Panc1 (cell line): Measurements from ENCODE around the gene ERF. TPM values are rescaled to one million over a fixed set of nuclear protein-coding genes. Genes with fewer than 3 reads are reported as not detected.
A peak's percentile ranks its signal among the peaks of the same experiment; 100 is the strongest.

Experiments
- ATAC-seq: fragments of 200-7000 bp; cut with Tn5 transposase; 2 replicates; pipeline ENCODE4 v1.9.1; 2020; ENCODE audit warnings: mild to moderate bottlenecking, moderate library complexity
- BruUV-seq: library from RNA; stranded (reverse); fragments of 400-500 nt; replicated peaks from 2 replicates; lab custom pipeline; 2021; lab: Mats Ljungman, UMichigan
- CTCF ChIA-PET: fragments of 300-600 bp; sonication (Branson Sonifier 250); formaldehyde crosslinking; loops from one replicate; lab custom pipeline; 2022; ENCODE audit warnings: antibody characterized with exemption; lab: Charles Lee
- POLR2A ChIA-PET: fragments of 300-600 bp; sonication (Branson Sonifier 250); formaldehyde crosslinking; loops from one replicate; lab custom pipeline; 2022; ENCODE audit warnings: antibody characterized with exemption; lab: Charles Lee
- DNase-seq: peaks from one replicate; pipeline ENCODE4 v3.0.0-alpha.2; 2010; ENCODE audit warnings: low read depth, low spot score
- H3K27ac ChIP-seq: 2 replicates; pipeline ENCODE4 v1.5.1; 2011; ENCODE audit warnings: mild to moderate bottlenecking, low read length, inconsistent platforms
- H3K27me3 ChIP-seq: fragments of 200-500 bp; sonication (Bioruptor generic); 2 replicates; pipeline ENCODE4 v1.6.0; 2014; ENCODE audit warnings: low read length, inconsistent platforms; ENCODE audit not compliant: control insufficient read depth, insufficient read depth
- H3K36me3 ChIP-seq: fragments of 200-500 bp; sonication (Bioruptor generic); 2 replicates; pipeline ENCODE4 v1.5.1; 2014; ENCODE audit warnings: inconsistent platforms, mild to moderate bottlenecking, low read length, moderate library complexity; ENCODE audit not compliant: control insufficient read depth, insufficient read depth
- H3K4me1 ChIP-seq: 2 replicates; pipeline ENCODE4 v1.5.1; 2011; ENCODE audit warnings: inconsistent platforms, mild to moderate bottlenecking, low read length, moderate library complexity; ENCODE audit not compliant: control insufficient read depth, insufficient read depth
- H3K4me3 ChIP-seq, 2 experiments: 2 replicates each; pipeline ENCODE4 v1.5.1; 2011 to 2012; ENCODE audit warnings: low read depth in 2 of 2, low read length in 2 of 2, mild to moderate bottlenecking in 2 of 2, inconsistent platforms in 1 of 2, moderate library complexity in 1 of 2
- H3K9me3 ChIP-seq: fragments of 200-500 bp; sonication (Bioruptor generic); 2 replicates; pipeline ENCODE4 v1.5.1; 2014; ENCODE audit warnings: low read depth, mild to moderate bottlenecking, inconsistent platforms, low read length, moderate library complexity; ENCODE audit not compliant: control insufficient read depth, insufficient read depth
- CTCF ChIP-seq: fragments of 450-650 bp; IDR thresholded peaks from 2 replicates; pipeline ENCODE4 v1.5.1; 2017; ENCODE audit warnings: mild to moderate bottlenecking
- POLR2AphosphoS5 ChIP-seq: IDR thresholded peaks from 2 replicates; pipeline ENCODE4 v1.6.1; 2012; ENCODE audit warnings: mild to moderate bottlenecking, low read depth, low read length, moderate library complexity
- REST ChIP-seq, 2 experiments: IDR thresholded peaks; 2 replicates each; pipeline ENCODE4 v1.6.1; 2011 to 2012; ENCODE audit warnings: low read depth in 2 of 2, control low read depth in 1 of 2, low read length in 1 of 2, mild to moderate bottlenecking in 1 of 2, moderate library complexity in 1 of 2; ENCODE audit not compliant: insufficient read depth in 1 of 2
- SIN3A ChIP-seq: IDR thresholded peaks from 2 replicates; pipeline ENCODE4 v1.6.1; 2012; ENCODE audit warnings: low read depth, mild to moderate bottlenecking, low read length, moderate library complexity, borderline replicate concordance; ENCODE audit not compliant: insufficient read depth
- TCF7L2 ChIP-seq: IDR thresholded peaks from 2 replicates; pipeline ENCODE4 v1.6.1; 2011; ENCODE audit warnings: mild to moderate bottlenecking, low read depth, low read length, inconsistent platforms
- in situ Hi-C: cut with HindIII; loops from 2 replicates; pipeline ENCODE4 v1.10.0; 2016; ENCODE audit warnings: low sequenced_read_pairs, low pct_unique_long_range_greater_than_20kb
- intact Hi-C: fragments of 100-400 bp; cut with micrococcal nuclease; formaldehyde crosslinking; loops from one replicate; pipeline ENCODE4 v1.10.0; 2022; ENCODE audit not compliant: unreplicated experiment
- total RNA-seq: library from RNA; stranded (reverse); gene quantifications from one replicate; pipeline ENCODE4 v1.2.1, GENCODE V29; 2021; ENCODE audit not compliant: unreplicated experiment

The ERF gene
- total RNA-seq, 1 experiment from 2014 or later, result 85.7 TPM

- H3K27me3 ChIP-seq, result no peaks in the 10 kb centered on the region
- intact Hi-C loops (no loop called here), in situ Hi-C loops (no loop called here)
- ChIA-PET POLR2A (interaction anchor here (1.1 kb wide), 1 partner anchor 23 kb away, joined by 3 read pairs; no protein-coding TSS in a partner anchor), CTCF (no interaction called here)
- 0 out of 2 replicates have a peak, but pooled peaks cover 2% of the 10 kb centered on the region for H3K36me3 ChIP-seq
- no TSS peak for BruUV-seq
- ATAC-seq (0 out of 2 replicates have a peak, but pooled peaks have one; percentile 37), DNase-seq (no peak)
- H3K4me3 ChIP-seq, result no peak overlapping the region
- no peak overlapping the region for H3K27ac ChIP-seq
- peaks cover 8% of the 10 kb centered on the region; the same call in 1 of the 2 replicates for H3K4me1 ChIP-seq
- TF ChIP-seq CTCF (no peak), TCF7L2 (no peak), SIN3A (no peak), POLR2AphosphoS5 (no peak), REST (IDR thresholded peaks at IDR 0.05; ENCODE audit: insufficient read depth in 1 of 2, low read depth in 2 of 2, low read length in 1 of 2) (no peak)
- H3K9me3 ChIP-seq, result no peaks in the 10 kb centered on the region
These were observed 24.4 kb downstream of the ERF start for GRCh38 chr19:42230571-42230970.

GRCh38 chr19:42229855-42230351, 25.0 kb downstream of the ERF start:
- Histone ChIP-seq H3K4me3 (no peak overlapping the region), H3K27ac (no peak overlapping the region), H3K4me1 (peaks cover 8% of the 10 kb centered on the region; the same call in 1 of the 2 replicates), H3K36me3 (0 out of 2 replicates have a peak, but pooled peaks cover 2% of the 10 kb centered on the region), H3K27me3 (no peaks in the 10 kb centered on the region), H3K9me3 (no peaks in the 10 kb centered on the region)
- TF ChIP-seq TCF7L2, result no peak
- peak; percentile 18; the same call in 1 of the 2 replicates for TF ChIP-seq POLR2AphosphoS5
- TF ChIP-seq REST (IDR thresholded peaks at IDR 0.05; ENCODE audit: insufficient read depth in 1 of 2, low read depth in 2 of 2, low read length in 1 of 2), result no peak
- no peak for TF ChIP-seq SIN3A
- TF ChIP-seq CTCF, result no peak
- ATAC-seq (peak; percentile 52), DNase-seq (no peak)
- intact Hi-C loops (no loop called here), in situ Hi-C loops (no loop called here)
- POLR2A ChIA-PET, result interaction anchor here (1.1 kb wide), 1 partner anchor 22 kb away, joined by 3 read pairs; no protein-coding TSS in a partner anchor
- BruUV-seq, result no TSS peak
- CTCF ChIA-PET, result interaction anchor here (1.0 kb wide), 1 partner anchor 109 kb away, joined by 3 read pairs; no protein-coding TSS in a partner anchor
